Endothelial cell of umbilical vein (primary cell): Measurements from ENCODE around the gene CDK18.

Experiments
- POLR2AphosphoS5 ChIP-seq: IDR thresholded peaks from 2 replicates; pipeline ENCODE4 v1.6.1; 2012; ENCODE audit warnings: low read depth, mild to moderate bottlenecking, control low read depth, low read length, moderate library complexity; ENCODE audit not compliant: insufficient read depth
- TF ChIP-seq, protein P1 (sequence below), 2 donors: IDR thresholded peaks; 1 replicate in 1 of 2; 2 replicates in 1 of 2; pipeline ENCODE4 v1.5.1; 2011; ENCODE audit warnings: low read length in 2 of 2, mild to moderate bottlenecking in 2 of 2, moderate library complexity in 2 of 2, control low read depth in 1 of 2, inconsistent platforms in 1 of 2, low read depth in 1 of 2; ENCODE audit not compliant: insufficient read depth in 1 of 2; ENCODE audit errors: extremely low read depth in 1 of 2

DNA sequence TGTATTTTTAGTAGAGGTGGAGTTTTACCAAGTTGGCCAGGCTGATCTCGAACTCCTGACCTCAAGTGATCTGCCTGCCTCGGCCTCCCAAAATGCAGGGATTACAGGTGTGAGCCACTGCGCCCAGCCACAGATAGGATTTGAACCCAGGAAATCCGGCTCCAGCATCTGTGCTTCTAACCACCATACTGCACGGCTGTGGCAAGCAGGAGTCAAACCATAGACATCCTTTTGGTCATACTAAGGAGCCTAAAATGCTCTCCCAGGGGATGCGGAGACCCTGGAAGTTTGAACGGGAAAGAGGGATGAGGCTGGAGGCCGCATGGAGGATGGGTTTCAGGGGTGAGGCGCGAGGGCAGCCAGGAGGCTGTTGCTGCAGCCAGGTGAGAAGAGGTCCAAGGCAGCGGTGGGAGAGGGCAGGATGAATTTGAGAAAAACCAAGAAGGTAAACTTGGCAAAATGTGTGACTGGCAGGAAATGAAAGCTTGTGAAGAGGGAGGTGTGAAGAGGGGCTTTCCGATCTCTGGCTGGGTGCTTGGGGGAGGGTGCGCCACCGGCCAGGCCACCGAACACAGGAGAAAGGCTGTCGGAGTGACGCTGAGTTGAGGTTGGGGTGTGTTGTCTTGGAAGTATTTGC lies 24.0 kb upstream of the CDK18 start:
- TF ChIP-seq, protein P1, sequence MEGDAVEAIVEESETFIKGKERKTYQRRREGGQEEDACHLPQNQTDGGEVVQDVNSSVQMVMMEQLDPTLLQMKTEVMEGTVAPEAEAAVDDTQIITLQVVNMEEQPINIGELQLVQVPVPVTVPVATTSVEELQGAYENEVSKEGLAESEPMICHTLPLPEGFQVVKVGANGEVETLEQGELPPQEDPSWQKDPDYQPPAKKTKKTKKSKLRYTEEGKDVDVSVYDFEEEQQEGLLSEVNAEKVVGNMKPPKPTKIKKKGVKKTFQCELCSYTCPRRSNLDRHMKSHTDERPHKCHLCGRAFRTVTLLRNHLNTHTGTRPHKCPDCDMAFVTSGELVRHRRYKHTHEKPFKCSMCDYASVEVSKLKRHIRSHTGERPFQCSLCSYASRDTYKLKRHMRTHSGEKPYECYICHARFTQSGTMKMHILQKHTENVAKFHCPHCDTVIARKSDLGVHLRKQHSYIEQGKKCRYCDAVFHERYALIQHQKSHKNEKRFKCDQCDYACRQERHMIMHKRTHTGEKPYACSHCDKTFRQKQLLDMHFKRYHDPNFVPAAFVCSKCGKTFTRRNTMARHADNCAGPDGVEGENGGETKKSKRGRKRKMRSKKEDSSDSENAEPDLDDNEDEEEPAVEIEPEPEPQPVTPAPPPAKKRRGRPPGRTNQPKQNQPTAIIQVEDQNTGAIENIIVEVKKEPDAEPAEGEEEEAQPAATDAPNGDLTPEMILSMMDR (IDR thresholded peaks at IDR 0.05; ENCODE audit: extremely low read depth in 1 of 2, insufficient read depth in 1 of 2, low read depth in 1 of 2, low read length in 2 of 2) = no peak
- TF ChIP-seq POLR2AphosphoS5 = no peak
